Tibial artery (tissue), 4 donors: ENCODE results near the gene UGT1A6.
"Not testable (repeated sequence)": the region's sequence is repeated elsewhere in the genome, so short reads cannot be mapped to it uniquely, and the experiment has no call there.

Experiments used
- DNase-seq, 2 donors: peaks; one replicate each; pipeline ENCODE4 v3.0.0-alpha.2; 2019
- H3K27ac ChIP-seq, 2 donors: fragments of 200-600 bp; sonication (generic) in 1 of 2; 1 replicate in 1 of 2; 2 replicates in 1 of 2; pipeline ENCODE4 v1.5.1; 2018 to 2019; ENCODE audit warnings: mild to moderate bottlenecking in 1 of 2
- H3K27me3 ChIP-seq, 2 donors: fragments of 200-600 bp; sonication (generic) in 1 of 2; one replicate each; pipeline versions ENCODE4 v1.5.1 to v1.6.0; 2016 to 2019
- H3K36me3 ChIP-seq, 3 donors: fragments of 200-600 bp; sonication (generic) in 2 of 3; one replicate each; pipeline ENCODE4 v1.5.1; 2016 to 2019; ENCODE audit warnings: mild to moderate bottlenecking in 2 of 3
- H3K4me1 ChIP-seq, 4 donors: fragments of 200-600 bp; sonication (generic) in 2 of 4; 1 replicate in 3 of 4; 2 replicates in 1 of 4; pipeline ENCODE4 v1.5.1; 2016 to 2019
- H3K4me3 ChIP-seq, 2 donors: fragments of 200-600 bp; sonication (generic) in 1 of 2; 1 replicate in 1 of 2; 2 replicates in 1 of 2; pipeline ENCODE4 v1.5.1; 2018 to 2019; ENCODE audit warnings: mild to moderate bottlenecking in 2 of 2
- H3K9me3 ChIP-seq, 3 donors: fragments of 200-600 bp; sonication (generic) in 1 of 3; one replicate each; pipeline ENCODE4 v1.5.1; 2016 to 2019
- intact Hi-C: fragments of 100-400 bp; cut with DNase I; formaldehyde crosslinking; loops from one replicate; pipeline ENCODE4 v1.15.0; 2023; ENCODE audit warnings: low total_unique reads
- TF ChIP-seq, protein P1 (sequence below), 2 experiments: fragments of 200-600 bp in 1 of 2; fragments of 450-650 bp in 1 of 2; IDR thresholded peaks; one replicate each; pipeline ENCODE4 v1.5.1; 2017 to 2019; ENCODE audit warnings: antibody characterized with exemption in 2 of 2, mild to moderate bottlenecking in 1 of 2, moderate library complexity in 1 of 2

The UGT1A6 gene

DNA sequence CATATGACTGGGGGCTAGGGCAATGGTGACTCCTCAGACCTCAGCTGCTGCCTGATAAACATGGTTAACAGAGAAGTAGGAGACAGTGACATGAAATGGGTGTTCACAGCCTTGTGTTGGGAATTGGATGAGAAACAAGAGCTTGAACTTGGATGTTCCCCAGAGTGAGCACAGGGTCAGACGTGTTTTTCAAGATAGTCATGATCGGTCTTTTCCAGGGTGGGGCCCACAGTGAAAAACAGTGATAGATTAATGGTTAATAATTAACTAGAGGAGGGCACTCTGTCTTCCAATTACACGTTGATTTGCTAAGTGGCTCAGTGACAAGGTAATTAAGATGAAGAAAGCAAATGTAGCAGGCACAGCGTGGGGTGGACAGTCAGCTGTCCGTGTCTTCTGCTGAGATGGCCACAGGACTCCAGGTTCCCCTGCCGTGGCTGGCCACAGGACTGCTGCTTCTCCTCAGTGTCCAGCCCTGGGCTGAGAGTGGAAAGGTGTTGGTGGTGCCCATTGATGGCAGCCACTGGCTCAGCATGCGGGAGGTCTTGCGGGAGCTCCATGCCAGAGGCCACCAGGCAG is 36.1 kb downstream of the UGT1A6 start, which contains the start of gene UGT1A3:
TSS of gene UGT1A3 (plus strand) at position 320 of the 579 bp plus-strand sequence. CDS start at position 405, 85 bp downstream.
- no peak within 1 kb of the TSS for H3K27ac ChIP-seq
- no peaks in the 10 kb centered on the region for H3K9me3 ChIP-seq
- H3K27me3 ChIP-seq, result no peaks in the 10 kb centered on the region
- H3K36me3 ChIP-seq, result no peaks in the 10 kb centered on the region
- DNase-seq, result no peak
- no peaks in the 10 kb centered on the region for H3K4me1 ChIP-seq
- TF ChIP-seq, protein P1, sequence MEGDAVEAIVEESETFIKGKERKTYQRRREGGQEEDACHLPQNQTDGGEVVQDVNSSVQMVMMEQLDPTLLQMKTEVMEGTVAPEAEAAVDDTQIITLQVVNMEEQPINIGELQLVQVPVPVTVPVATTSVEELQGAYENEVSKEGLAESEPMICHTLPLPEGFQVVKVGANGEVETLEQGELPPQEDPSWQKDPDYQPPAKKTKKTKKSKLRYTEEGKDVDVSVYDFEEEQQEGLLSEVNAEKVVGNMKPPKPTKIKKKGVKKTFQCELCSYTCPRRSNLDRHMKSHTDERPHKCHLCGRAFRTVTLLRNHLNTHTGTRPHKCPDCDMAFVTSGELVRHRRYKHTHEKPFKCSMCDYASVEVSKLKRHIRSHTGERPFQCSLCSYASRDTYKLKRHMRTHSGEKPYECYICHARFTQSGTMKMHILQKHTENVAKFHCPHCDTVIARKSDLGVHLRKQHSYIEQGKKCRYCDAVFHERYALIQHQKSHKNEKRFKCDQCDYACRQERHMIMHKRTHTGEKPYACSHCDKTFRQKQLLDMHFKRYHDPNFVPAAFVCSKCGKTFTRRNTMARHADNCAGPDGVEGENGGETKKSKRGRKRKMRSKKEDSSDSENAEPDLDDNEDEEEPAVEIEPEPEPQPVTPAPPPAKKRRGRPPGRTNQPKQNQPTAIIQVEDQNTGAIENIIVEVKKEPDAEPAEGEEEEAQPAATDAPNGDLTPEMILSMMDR (IDR thresholded peaks at IDR 0.05), result no peak
- no peak within 1 kb of the TSS for H3K4me3 ChIP-seq
- intact Hi-C loops, result no loop called here

DNA sequence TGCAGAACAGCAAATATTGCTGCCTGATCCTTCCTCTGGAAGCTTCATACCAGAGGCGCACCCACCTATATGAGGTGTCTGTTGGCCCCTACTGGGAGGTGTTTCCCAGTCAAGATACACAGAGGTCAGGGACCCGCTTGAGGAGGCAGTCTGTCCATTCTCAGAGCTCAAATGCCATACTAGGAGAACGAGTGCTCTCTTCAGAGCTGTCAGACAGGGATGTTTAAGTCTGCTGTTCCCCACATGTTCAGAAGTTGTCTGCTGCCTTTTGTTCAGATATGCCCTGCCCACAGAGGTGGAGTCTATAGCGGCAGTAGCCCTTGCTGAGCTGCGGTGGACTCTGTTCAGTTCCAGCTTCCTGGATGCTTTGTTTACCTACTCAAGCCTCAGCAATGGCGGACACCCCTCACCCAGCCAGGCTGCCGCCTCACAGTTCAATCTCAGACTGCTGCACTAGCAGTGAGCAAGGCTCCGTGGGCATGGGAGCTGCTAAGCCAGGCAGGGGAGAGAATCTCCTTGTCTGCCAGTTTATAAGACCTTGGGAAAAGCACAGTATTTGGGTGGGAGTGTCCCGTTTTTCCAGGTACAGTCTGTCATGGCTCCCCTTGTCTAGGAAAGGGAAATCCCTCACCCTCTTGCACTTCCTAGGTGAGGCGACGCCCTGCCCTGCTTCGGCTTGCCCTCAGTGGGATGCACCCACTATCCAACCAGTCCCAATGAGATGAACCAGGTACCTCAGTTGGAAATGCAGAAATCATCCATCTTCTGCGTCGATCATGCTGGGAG is 44.4 kb downstream of the UGT1A6 start:
- H3K4me3 ChIP-seq, DNase-seq, H3K4me1 ChIP-seq, H3K27ac ChIP-seq, H3K9me3 ChIP-seq, H3K36me3 ChIP-seq, intact Hi-C loops, H3K27me3 ChIP-seq: not testable (repeated sequence)

DNA sequence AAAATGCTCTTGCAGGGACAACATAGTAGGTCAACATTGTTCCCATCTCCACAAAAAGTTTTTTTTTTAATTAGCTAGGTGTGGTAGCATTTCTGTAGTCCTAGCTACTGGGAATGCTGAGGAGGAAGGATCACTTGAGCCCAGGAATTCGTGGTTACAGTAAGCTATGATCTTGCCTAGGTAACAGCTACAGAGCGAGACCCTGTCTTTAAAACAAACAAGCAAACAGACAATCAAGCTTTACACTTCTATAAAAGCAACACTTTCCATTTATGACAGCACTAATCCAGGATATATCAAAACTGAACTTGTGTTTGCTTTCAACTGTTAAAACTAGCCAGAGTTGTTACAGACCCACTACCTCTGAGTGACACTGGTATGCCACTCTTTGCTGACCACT is 48.2 kb downstream of the UGT1A6 start:
- no peak for DNase-seq
- H3K27ac ChIP-seq, result no peak overlapping the region
- H3K9me3 ChIP-seq, result no peaks in the 10 kb centered on the region
- no peaks in the 10 kb centered on the region for H3K4me1 ChIP-seq
- peaks cover 0 to 5% of the 10 kb centered on the region in 2 donors for H3K27me3 ChIP-seq
- H3K36me3 ChIP-seq, result no peaks in the 10 kb centered on the region
- intact Hi-C loops, result no loop called here
- H3K4me3 ChIP-seq, result no peak overlapping the region
- TF ChIP-seq, protein P1 (IDR thresholded peaks at IDR 0.05), result no peak

DNA sequence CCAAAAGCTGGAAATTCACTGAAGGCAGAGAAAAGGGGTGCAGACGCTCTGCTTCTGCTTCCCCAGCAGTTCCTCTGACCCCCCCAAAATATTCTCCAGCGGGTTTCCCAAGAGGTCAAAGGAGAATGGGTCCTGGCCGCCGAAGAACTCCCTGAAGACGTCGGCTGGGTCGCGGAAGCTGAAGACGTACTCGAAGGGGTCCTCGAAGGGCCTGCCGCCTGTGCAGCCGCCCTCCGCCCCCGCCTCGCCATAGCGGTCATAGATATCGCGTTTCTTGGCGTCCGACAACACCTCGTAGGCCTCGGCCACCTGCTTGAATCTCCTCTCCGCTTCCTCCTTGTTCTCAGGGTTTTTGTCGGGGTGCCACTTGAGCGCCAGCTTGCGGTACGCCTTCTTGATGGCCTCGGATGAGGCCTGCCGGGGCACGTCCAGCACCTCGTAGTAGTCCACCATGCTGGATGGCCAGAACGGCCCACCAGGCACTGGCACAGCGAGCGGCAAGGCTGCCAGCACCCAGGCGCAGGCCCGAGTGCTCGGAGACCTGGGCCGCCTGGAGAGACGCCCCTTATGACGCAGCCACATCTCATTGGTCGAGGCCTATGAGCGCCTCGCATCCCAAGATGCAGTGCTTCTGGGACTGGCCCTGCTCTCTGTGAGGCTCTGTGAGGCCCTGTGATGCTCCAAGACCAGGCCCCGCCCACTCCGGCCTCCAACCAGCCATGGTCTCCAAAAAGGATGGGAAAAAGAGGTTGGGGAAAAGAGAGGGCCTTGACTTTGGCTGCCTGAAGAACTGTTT is 51.0 kb downstream of the UGT1A6 start:
- no peaks in the 10 kb centered on the region for H3K4me1 ChIP-seq
- DNase-seq, result no peak
- no peaks in the 10 kb centered on the region for H3K27me3 ChIP-seq
- TF ChIP-seq, protein P1 (IDR thresholded peaks at IDR 0.05), result no peak
- H3K9me3 ChIP-seq, result no peaks in the 10 kb centered on the region
- H3K4me3 ChIP-seq, result no peak overlapping the region
- H3K36me3 ChIP-seq, result no peaks in the 10 kb centered on the region
- no peak overlapping the region for H3K27ac ChIP-seq
- intact Hi-C loops, result no loop called here

DNA sequence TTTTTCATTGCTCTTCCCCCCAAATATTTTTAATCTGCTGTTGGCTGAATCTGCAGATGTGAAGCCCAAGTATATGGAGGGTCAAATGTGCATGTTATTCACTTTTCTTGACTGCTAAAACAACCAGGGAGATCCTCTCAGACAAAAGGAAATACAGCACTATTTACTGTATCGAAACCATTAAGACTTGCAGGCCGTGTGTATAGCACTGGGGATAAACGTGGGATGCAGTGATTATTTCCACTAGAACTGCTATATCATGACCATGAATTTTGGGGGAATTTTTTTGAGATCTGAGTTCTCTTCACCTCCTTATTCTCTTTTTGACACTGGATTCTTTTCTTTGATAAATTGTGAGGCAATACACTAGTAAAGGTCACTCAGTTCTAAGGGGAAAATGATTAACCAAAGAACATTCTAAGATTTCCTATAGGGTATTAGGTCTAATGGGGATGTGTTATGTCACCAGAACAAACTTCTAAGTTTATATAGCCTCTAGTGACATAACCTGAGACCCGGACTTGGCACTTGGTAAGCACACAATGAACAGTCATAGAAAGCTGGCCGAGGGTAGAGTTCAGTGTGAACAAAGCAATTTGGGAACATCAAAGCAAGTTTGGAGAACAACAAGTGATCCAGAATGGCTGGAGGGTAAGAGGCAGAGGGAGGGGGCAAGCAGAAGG is 52.5 kb downstream of the UGT1A6 start:
- Histone ChIP-seq H3K27me3 (no peaks in the 10 kb centered on the region), H3K4me3 (no peak overlapping the region), H3K36me3 (no peaks in the 10 kb centered on the region), H3K9me3 (no peaks in the 10 kb centered on the region), H3K4me1 (no peaks in the 10 kb centered on the region), H3K27ac (no peak overlapping the region)
- DNase-seq, result no peak
- intact Hi-C loops, result no loop called here
- TF ChIP-seq, protein P1 (IDR thresholded peaks at IDR 0.05), result no peak

DNA sequence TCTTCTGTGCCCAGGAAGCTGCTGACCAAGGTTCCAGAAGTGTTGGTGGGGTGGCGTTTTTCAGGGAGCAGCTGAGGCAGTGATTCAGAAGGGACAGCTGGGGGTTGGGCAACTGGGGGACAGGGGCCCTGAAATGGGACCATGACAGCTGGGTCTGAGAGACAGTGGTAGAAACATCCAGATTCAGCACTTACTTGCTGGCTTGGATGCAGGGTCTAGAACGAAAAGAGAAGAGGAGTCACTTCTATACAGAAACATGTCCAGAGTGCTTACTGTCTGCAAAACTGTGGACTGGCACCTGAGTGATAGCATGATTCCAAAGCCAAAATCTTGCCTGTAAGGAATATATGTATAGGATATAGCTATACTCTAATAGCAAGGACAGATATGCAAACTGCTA is 53.1 kb downstream of the UGT1A6 start:
- intact Hi-C loops, H3K4me3 ChIP-seq, H3K9me3 ChIP-seq, DNase-seq, H3K27me3 ChIP-seq, H3K36me3 ChIP-seq, H3K4me1 ChIP-seq, H3K27ac ChIP-seq: not testable (repeated sequence)
